Breast epithelium (tissue), 3 donors: ENCODE measurements around the gene MKRN1.

Experiments
- POLR2A ChIP-seq: fragments of 450-650 bp; IDR thresholded peaks from one replicate; pipeline ENCODE4 v1.6.1; 2016; ENCODE audit warnings: antibody characterized with exemption, mild to moderate bottlenecking, moderate library complexity
- TF ChIP-seq, protein P1 (sequence below), 3 donors: fragments of 450-650 bp; IDR thresholded peaks; one replicate each; pipeline ENCODE4 v1.5.1; 2016 to 2017; ENCODE audit warnings: antibody characterized with exemption in 3 of 3, mild to moderate bottlenecking in 3 of 3, moderate library complexity in 3 of 3

DNA sequence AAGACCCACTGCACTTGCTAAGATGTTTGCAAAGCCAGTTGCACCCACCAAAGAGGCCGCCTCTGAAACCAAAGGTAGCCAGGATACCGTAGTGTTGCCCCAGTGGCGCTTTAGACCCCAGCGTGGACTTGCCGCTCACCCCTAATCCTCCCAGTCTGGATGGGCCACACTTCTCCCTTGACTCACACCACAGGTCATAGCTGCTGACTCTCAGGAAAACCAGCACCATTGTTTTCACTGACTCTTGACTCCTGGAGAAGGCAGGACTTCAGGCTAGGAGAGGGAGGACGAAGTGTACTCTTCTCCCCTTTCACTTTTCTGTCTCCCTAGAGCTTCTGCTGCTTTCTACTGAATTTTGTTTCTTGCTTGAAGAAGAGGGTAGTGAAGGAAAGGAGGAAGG, 53.2 kb downstream of the MKRN1 start:
- no peak for TF ChIP-seq POLR2A
- TF ChIP-seq, protein P1, sequence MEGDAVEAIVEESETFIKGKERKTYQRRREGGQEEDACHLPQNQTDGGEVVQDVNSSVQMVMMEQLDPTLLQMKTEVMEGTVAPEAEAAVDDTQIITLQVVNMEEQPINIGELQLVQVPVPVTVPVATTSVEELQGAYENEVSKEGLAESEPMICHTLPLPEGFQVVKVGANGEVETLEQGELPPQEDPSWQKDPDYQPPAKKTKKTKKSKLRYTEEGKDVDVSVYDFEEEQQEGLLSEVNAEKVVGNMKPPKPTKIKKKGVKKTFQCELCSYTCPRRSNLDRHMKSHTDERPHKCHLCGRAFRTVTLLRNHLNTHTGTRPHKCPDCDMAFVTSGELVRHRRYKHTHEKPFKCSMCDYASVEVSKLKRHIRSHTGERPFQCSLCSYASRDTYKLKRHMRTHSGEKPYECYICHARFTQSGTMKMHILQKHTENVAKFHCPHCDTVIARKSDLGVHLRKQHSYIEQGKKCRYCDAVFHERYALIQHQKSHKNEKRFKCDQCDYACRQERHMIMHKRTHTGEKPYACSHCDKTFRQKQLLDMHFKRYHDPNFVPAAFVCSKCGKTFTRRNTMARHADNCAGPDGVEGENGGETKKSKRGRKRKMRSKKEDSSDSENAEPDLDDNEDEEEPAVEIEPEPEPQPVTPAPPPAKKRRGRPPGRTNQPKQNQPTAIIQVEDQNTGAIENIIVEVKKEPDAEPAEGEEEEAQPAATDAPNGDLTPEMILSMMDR (IDR thresholded peaks at IDR 0.05): no peak
